DOHH2 (cell line): ENCODE data around the gene ATF6B.

Source experiments
- CTCF ChIP-seq: fragments of 200-600 bp; sonication (generic); IDR thresholded peaks from one replicate; pipeline ENCODE4 v1.5.1; 2014; ENCODE audit warnings: antibody characterized with exemption, mild to moderate bottlenecking, low read depth, low read length; ENCODE audit not compliant: poor library complexity, severe bottlenecking
- EZH2phosphoT487 ChIP-seq: fragments of 200-600 bp; sonication (generic); IDR thresholded peaks from 2 replicates; pipeline ENCODE4 v1.6.1; 2017; ENCODE audit warnings: borderline replicate concordance, mild to moderate bottlenecking, antibody characterized with exemption, low read length, moderate library complexity, mixed read lengths

- no peak for TF ChIP-seq CTCF
- TF ChIP-seq EZH2phosphoT487 = no peak
Measured at GRCh38 chr6:32171234-32171633, 43.2 kb upstream of the ATF6B start.
